Measurements from ENCODE around the gene CRYBG2. TPM values are rescaled to one million over a fixed set of nuclear protein-coding genes. Genes with fewer than 3 reads are reported as not detected.

CRYBG2 gene
- total RNA-seq, 2 donors from 2014 or later: 9.0 to 15.1 TPM

- no peaks in the 10 kb centered on the region for H3K9me3 ChIP-seq (ENCODE audit: control insufficient read depth, low read length)
- Mint-ChIP-seq H3K36me3 (ENCODE audit: low read depth) (no peaks in the 10 kb centered on the region), H3K27ac (no peak overlapping the region), H3K27me3 (ENCODE audit: insufficient read depth) (peaks cover 2% of the 10 kb centered on the region), H3K9me3 (no peaks in the 10 kb centered on the region), H3K4me1 (peaks cover 17% of the 10 kb centered on the region), H3K4me3 (no peak overlapping the region)
- no peak overlapping the region for H3K9ac ChIP-seq (ENCODE audit: extremely low read depth, low read length, poor library complexity, severe bottlenecking)
- no peaks in the 10 kb centered on the region for H3K27me3 ChIP-seq (ENCODE audit: control insufficient read depth, insufficient read depth, low read length, poor library complexity, severe bottlenecking)
- no peak for DNase-seq
- H3K4me3 ChIP-seq (ENCODE audit: low read length): no peak overlapping the region
- peaks cover 10% of the 10 kb centered on the region for H3K4me1 ChIP-seq (ENCODE audit: control insufficient read depth, insufficient read depth, low read length)
- WGBS, 2 experiments (ENCODE audit: insufficient coverage in 1 of 2, insufficient read length in 1 of 2): 90 to 95% methylated on average over 7 to 10 of the region's 10 CpGs
- no peak overlapping the region for H3K27ac ChIP-seq (ENCODE audit: low read depth, low read length)
- TF ChIP-seq, protein P1, sequence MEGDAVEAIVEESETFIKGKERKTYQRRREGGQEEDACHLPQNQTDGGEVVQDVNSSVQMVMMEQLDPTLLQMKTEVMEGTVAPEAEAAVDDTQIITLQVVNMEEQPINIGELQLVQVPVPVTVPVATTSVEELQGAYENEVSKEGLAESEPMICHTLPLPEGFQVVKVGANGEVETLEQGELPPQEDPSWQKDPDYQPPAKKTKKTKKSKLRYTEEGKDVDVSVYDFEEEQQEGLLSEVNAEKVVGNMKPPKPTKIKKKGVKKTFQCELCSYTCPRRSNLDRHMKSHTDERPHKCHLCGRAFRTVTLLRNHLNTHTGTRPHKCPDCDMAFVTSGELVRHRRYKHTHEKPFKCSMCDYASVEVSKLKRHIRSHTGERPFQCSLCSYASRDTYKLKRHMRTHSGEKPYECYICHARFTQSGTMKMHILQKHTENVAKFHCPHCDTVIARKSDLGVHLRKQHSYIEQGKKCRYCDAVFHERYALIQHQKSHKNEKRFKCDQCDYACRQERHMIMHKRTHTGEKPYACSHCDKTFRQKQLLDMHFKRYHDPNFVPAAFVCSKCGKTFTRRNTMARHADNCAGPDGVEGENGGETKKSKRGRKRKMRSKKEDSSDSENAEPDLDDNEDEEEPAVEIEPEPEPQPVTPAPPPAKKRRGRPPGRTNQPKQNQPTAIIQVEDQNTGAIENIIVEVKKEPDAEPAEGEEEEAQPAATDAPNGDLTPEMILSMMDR (conservative IDR thresholded peaks at IDR 0.05): no peak
- H3K36me3 ChIP-seq (ENCODE audit: control insufficient read depth, insufficient read depth, low read length): no peaks in the 10 kb centered on the region
Measured at GRCh38 chr1:26346274-26347033, 7.5 kb downstream of the CRYBG2 start.

DNA sequence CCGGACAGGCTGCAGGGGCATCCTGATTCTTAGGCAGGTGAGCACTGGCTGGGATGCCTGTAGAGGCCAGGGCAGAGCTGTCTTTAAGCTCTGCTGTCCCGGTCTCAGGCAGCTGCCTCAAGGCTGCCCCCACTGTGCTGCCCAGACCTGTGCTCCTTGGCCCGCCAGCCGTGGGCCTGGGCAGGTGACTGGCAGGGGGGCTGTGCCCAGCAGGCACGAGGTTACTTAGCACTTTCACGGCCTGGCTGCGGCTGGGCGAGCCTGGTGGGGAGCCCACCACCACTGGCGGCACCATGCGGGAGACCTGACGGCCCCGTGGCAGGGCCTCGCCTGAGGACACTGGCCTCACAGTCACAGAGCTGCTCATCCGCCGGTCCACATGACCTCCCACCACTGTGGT, 8.2 kb downstream of the CRYBG2 start:
- Histone ChIP-seq H3K27ac (ENCODE audit: low read depth, low read length) (no peak overlapping the region), H3K4me1 (ENCODE audit: control insufficient read depth, insufficient read depth, low read length) (peaks cover 4% of the 10 kb centered on the region), H3K36me3 (ENCODE audit: control insufficient read depth, insufficient read depth, low read length) (no peaks in the 10 kb centered on the region), H3K27me3 (ENCODE audit: control insufficient read depth, insufficient read depth, low read length, poor library complexity, severe bottlenecking) (no peaks in the 10 kb centered on the region), H3K4me3 (ENCODE audit: low read length) (no peak overlapping the region), H3K9ac (ENCODE audit: extremely low read depth, low read length, poor library complexity, severe bottlenecking) (no peak overlapping the region), H3K9me3 (ENCODE audit: control insufficient read depth, low read length) (no peaks in the 10 kb centered on the region)
- no peaks in the 10 kb centered on the region for H3K36me3 Mint-ChIP-seq (ENCODE audit: low read depth)
- H3K27me3 Mint-ChIP-seq (ENCODE audit: insufficient read depth): peaks cover 2% of the 10 kb centered on the region
- 91 to 92% methylated on average over 8 to 15 of the region's 15 CpGs for WGBS, 2 experiments (ENCODE audit: insufficient coverage in 1 of 2, insufficient read length in 1 of 2)
- no peaks in the 10 kb centered on the region for H3K9me3 Mint-ChIP-seq
- no peak for DNase-seq
- H3K4me3 Mint-ChIP-seq: no peak overlapping the region
- TF ChIP-seq, protein P1 (conservative IDR thresholded peaks at IDR 0.05): no peak
- H3K27ac Mint-ChIP-seq: no peak overlapping the region
- peaks cover 9% of the 10 kb centered on the region for H3K4me1 Mint-ChIP-seq

- Mint-ChIP-seq H3K4me1 (no peaks in the 10 kb centered on the region), H3K4me3 (no peak overlapping the region), H3K36me3 (ENCODE audit: low read depth) (no peaks in the 10 kb centered on the region), H3K9me3 (no peaks in the 10 kb centered on the region), H3K27ac (no peak overlapping the region), H3K27me3 (ENCODE audit: insufficient read depth) (peaks cover 2% of the 10 kb centered on the region)
- no peak overlapping the region for H3K9ac ChIP-seq (ENCODE audit: extremely low read depth, low read length, poor library complexity, severe bottlenecking)
- H3K27ac ChIP-seq (ENCODE audit: low read depth, low read length): no peak overlapping the region
- no peak for DNase-seq
- TF ChIP-seq, protein P1 (conservative IDR thresholded peaks at IDR 0.05): no peak
- H3K4me3 ChIP-seq (ENCODE audit: low read length): no peak overlapping the region
- H3K36me3 ChIP-seq (ENCODE audit: control insufficient read depth, insufficient read depth, low read length): no peaks in the 10 kb centered on the region
- 94% methylated on average over 3 to 15 of the region's 15 CpGs for WGBS, 2 experiments (ENCODE audit: insufficient coverage in 1 of 2, insufficient read length in 1 of 2)
- no peaks in the 10 kb centered on the region for H3K9me3 ChIP-seq (ENCODE audit: control insufficient read depth, low read length)
- no peaks in the 10 kb centered on the region for H3K27me3 ChIP-seq (ENCODE audit: control insufficient read depth, insufficient read depth, low read length, poor library complexity, severe bottlenecking)
- no peaks in the 10 kb centered on the region for H3K4me1 ChIP-seq (ENCODE audit: control insufficient read depth, insufficient read depth, low read length)
Measured at GRCh38 chr1:26344147-26344920, 9.6 kb downstream of the CRYBG2 start.
